ENCODE measurements around the gene NT5E.

The NT5E gene

DNA sequence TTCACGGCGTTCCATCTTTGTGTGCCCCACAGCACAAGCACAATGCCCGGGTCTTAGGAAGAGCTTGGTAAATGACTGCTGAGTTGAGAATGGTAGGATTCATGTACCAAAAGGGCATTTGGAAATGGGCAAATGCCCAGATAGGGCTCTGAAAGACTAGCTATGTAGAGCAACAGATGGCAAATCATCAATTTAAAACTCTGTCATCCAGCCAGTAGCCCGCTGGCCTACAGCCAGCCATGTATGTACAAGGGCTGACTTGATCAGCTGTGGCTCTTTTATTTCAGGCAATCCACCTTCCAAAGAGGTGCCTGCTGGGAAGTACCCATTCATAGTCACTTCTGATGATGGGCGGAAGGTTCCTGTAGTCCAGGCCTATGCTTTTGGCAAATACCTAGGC, 35.1 kb downstream of the NT5E start:
- TF ChIP-seq, protein P1, sequence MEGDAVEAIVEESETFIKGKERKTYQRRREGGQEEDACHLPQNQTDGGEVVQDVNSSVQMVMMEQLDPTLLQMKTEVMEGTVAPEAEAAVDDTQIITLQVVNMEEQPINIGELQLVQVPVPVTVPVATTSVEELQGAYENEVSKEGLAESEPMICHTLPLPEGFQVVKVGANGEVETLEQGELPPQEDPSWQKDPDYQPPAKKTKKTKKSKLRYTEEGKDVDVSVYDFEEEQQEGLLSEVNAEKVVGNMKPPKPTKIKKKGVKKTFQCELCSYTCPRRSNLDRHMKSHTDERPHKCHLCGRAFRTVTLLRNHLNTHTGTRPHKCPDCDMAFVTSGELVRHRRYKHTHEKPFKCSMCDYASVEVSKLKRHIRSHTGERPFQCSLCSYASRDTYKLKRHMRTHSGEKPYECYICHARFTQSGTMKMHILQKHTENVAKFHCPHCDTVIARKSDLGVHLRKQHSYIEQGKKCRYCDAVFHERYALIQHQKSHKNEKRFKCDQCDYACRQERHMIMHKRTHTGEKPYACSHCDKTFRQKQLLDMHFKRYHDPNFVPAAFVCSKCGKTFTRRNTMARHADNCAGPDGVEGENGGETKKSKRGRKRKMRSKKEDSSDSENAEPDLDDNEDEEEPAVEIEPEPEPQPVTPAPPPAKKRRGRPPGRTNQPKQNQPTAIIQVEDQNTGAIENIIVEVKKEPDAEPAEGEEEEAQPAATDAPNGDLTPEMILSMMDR (IDR thresholded peaks at IDR 0.05): no peak
- Histone ChIP-seq H3K4me3 (no peak overlapping the region), H3K27ac (no peak overlapping the region)
- no peak for DNase-seq (ENCODE audit: low spot score)

DNA sequence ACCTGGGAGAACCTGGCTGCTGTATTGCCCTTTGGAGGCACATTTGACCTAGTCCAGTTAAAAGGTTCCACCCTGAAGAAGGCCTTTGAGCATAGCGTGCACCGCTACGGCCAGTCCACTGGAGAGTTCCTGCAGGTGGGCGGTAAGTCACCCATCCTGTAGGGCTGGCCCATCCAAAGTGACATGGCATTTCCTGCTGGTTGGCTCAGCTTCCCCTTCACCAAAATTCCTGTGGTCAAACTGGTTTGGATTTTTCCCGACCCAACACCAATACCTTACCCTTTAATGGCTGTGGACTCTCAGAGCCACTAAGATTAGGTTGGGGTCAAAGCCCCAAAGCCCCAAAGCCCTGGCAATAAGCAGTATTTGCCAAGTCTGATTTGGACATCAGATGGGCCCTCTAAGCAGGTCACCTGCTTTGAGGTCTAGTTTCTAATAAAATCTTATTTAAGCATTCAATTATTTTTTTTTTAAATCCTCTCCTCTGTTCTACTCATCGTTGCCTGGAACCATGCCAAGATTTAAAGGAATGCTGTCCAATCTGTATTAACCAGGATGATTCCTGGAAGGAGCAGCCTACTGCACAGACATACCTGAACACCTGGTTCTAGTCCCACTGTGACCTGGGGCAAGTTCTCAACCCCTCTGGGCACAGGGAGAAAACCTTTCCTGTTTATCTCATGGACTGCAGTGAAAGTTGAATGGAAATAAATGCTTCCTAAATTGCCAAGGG, 40.8 kb downstream of the NT5E start:
- TF ChIP-seq, protein P1 (IDR thresholded peaks at IDR 0.05): no peak
- Histone ChIP-seq H3K27ac (no peak overlapping the region), H3K4me3 (no peak overlapping the region)

DNA sequence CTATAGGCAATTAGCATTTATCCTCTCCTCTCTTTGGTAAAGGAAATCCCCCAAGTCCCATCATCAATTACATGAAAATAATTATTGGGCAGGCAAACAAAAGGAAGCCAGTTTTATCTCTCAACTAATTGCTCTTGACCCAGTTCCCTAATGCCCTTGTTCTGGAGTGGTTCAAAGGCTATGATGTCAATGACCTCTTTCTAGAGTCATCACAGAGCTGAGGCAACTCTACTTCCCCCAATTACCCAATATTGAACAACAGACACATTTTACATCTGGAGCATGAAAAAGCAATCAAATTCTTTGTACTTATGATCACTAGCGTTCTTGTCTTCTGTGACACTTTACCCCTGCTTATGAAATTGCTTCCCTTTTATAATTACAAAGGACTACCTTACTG, 43.5 kb downstream of the NT5E start:
- H3K27ac ChIP-seq: no peak overlapping the region
- H3K4me3 ChIP-seq: no peak overlapping the region
- TF ChIP-seq, protein P1 (IDR thresholded peaks at IDR 0.05): no peak
- DNase-seq (ENCODE audit: low spot score): no peak

More for the DNA sequence above, 40.8 kb downstream of the NT5E start:
- no peak for DNase-seq (ENCODE audit: low spot score)

DNA sequence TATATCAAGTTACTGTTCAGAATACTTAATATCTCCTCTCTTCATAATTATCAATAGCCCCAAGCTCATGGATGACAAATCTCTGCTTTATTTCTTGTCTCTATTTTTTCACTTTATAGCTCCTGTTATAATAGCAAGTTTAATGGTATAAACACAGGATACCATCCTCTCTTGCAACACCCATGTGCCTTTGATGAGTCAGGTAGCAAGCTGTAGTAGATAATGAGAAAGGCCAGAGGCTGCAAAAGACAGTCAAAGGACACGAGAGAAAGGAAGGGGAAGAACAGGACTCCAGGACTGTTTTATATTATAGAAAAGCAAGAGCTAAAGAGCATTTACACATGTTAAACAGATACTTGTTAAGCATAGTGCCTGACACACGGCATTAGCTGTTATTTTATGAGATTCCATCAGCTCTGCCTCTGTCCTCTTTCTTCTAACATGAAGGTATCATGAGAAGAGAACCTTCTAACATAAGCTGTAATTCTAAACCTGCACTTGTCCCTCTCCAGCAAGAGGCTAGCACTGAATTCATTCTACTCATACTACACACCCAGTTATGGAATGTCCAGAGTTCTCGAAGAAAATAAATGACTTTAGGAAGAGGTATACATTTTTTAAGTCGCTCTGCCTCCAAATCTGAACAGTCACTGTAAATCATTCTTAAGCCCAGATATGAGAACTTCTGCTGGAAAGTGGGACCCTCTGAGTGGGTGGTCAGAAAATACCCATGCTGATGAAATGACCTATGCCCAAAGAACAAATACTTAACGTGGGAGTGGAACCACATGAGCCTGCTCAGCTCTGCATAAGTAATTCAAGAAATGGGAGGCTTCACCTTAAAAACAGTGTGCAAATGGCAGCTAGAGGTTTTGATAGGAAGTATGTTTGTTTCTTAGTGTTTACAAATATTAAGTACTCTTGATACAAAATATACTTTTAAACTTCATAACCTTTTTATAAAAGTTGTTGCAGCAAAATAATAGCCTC, 45.0 kb downstream of the NT5E start:
- TF ChIP-seq, protein P1 (IDR thresholded peaks at IDR 0.05): no peak
- H3K4me3 ChIP-seq: no peak overlapping the region
- no peak overlapping the region for H3K27ac ChIP-seq
- DNase-seq (ENCODE audit: low spot score): no peak

DNA sequence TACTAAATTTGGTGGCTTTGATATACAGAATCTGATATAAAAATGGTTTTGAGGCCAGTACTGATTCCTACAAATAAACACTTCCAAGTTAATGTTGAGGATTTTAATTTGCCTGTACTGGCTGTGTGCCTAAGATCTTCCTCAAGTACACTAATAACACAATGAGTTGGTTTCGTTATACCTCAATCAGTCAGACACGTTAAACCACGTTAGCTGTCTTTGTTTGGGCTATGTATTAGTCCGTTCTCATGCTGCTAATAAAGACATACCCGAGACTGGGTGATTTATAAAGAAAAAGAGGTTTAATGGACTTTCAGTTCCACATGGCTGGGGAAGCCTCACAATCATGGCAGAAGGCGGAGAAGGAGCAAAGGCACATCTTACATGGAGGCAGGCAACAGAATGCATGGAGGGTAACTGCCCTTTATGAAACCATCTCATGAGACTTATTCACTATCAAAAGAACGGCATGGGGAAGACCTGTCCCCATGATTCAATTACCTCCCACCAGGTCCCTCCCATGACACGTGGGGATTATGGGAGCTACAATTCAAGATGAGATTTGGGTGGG, 46.2 kb downstream of the NT5E start:
- no peak for DNase-seq (ENCODE audit: low spot score)
- no peak overlapping the region for H3K27ac ChIP-seq
- no peak overlapping the region for H3K4me3 ChIP-seq
- TF ChIP-seq, protein P1 (IDR thresholded peaks at IDR 0.05): no peak

DNA sequence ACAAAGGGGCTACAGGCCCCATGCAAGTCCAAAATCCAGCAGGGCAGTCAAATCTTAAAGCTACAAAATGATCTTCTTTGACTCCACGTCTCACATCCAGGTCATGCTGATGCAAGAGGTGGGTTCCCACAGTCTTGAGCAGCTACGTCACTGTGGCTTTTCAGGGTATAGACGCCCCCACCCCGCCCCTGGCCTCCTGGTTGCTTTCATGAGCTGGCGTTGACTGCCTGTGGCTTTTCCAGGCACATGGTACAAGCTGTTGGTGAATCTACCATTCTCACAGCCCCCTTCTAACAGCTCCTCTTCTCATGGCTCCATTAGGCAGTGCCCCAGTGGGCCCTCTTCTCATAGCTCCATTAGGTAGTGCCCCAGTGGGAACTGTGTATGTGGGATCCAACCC, 47.0 kb downstream of the NT5E start:
- DNase-seq (ENCODE audit: low spot score): no peak
- H3K27ac ChIP-seq: no peak overlapping the region
- TF ChIP-seq, protein P1 (IDR thresholded peaks at IDR 0.05): no peak
- H3K4me3 ChIP-seq: no peak overlapping the region
